Fibroblast of villous mesenchyme (primary cell): ENCODE measurements around the gene OR2B3. TPM values are rescaled to one million over a fixed set of nuclear protein-coding genes. Genes with fewer than 3 reads are reported as not detected.
"Not testable (repeated sequence)": the region's sequence is repeated elsewhere in the genome, so short reads cannot be mapped to it uniquely, and the experiment has no call there.

Source experiments
- DNase-seq: peaks from one replicate; pipeline ENCODE4 v3.0.0-alpha.2; 2010; ENCODE audit warnings: low read depth
- H3K4me3 ChIP-seq: 2 replicates; pipeline ENCODE4 v1.5.1; 2011; ENCODE audit warnings: low read depth, mild to moderate bottlenecking, low read length
- total RNA-seq: library from RNA; depleted of rRNA; stranded (reverse); fragments of >200 nt; gene quantifications from 2 replicates; pipeline ENCODE4 v1.2.3, GENCODE V29; 2012
- TF ChIP-seq, protein P1 (sequence below): IDR thresholded peaks from 2 replicates; pipeline ENCODE4 v1.5.1; 2012; ENCODE audit warnings: low read depth, mild to moderate bottlenecking, low read length; ENCODE audit not compliant: insufficient read depth

OR2B3 gene
- not detected in 2 replicates for total RNA-seq

DNA sequence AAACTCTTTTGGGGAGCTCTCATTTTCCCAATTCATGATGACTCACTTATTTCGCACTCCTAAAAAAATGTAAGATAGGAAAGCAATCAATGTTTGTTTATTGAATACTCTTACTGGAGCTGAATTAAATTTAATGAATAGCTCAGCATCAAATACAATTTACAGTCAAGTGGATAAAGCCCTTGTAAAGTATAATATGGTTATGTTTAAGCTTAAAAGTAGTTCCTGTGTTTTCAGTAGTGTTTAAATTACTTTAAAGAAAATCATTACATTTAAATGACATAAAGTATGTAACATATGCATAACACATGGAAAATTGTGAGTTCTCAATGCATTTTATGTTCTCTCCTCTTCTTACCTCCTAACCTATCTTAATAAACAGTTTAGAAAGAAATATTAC lies at the start of gene OR2B3:
Gene OR2B3, minus strand, starts transcription at position 101 of the 400 bp plus-strand sequence. Its CDS starts 65 bp downstream, at position 36.
- DNase-seq: no peak
- H3K4me3 ChIP-seq: no peak within 1 kb of the TSS
- TF ChIP-seq, protein P1, sequence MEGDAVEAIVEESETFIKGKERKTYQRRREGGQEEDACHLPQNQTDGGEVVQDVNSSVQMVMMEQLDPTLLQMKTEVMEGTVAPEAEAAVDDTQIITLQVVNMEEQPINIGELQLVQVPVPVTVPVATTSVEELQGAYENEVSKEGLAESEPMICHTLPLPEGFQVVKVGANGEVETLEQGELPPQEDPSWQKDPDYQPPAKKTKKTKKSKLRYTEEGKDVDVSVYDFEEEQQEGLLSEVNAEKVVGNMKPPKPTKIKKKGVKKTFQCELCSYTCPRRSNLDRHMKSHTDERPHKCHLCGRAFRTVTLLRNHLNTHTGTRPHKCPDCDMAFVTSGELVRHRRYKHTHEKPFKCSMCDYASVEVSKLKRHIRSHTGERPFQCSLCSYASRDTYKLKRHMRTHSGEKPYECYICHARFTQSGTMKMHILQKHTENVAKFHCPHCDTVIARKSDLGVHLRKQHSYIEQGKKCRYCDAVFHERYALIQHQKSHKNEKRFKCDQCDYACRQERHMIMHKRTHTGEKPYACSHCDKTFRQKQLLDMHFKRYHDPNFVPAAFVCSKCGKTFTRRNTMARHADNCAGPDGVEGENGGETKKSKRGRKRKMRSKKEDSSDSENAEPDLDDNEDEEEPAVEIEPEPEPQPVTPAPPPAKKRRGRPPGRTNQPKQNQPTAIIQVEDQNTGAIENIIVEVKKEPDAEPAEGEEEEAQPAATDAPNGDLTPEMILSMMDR: no peak

DNA sequence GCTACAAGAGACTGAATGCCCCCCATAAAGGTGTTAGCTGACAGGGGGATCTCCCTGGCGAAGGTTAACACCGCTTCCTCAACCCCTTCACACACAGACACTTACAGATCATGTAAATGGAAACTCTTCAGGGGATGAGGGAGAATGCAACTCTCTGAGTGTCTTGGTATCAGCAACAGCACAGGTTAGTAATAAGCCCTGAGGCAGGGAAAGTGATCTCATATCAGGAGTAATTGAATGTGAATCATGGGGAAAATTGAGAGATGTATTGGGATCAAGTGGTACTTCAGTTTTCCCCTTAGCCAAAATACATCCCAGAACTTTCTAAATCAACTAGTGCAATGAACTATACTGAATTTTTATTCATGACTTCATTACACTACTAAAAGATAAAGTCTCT lies 44.6 kb upstream of the OR2B3 start:
- DNase-seq: no peak
- no peak overlapping the region for H3K4me3 ChIP-seq
- TF ChIP-seq, protein P1: no peak

- TF ChIP-seq, protein P1: no peak
- H3K4me3 ChIP-seq: no peak overlapping the region
- no peak for DNase-seq
Observed at GRCh38 chr6:29130644-29131043, 43.5 kb upstream of the OR2B3 start.

GRCh38 chr6:29129326-29130012 lies 42.4 kb upstream of the OR2B3 start:
- no peak overlapping the region for H3K4me3 ChIP-seq
- no peak for DNase-seq
- TF ChIP-seq, protein P1: no peak

- not testable (repeated sequence) for DNase-seq, H3K4me3 ChIP-seq
Observed at GRCh38 chr6:29114964-29115363, 27.9 kb upstream of the OR2B3 start.

DNA sequence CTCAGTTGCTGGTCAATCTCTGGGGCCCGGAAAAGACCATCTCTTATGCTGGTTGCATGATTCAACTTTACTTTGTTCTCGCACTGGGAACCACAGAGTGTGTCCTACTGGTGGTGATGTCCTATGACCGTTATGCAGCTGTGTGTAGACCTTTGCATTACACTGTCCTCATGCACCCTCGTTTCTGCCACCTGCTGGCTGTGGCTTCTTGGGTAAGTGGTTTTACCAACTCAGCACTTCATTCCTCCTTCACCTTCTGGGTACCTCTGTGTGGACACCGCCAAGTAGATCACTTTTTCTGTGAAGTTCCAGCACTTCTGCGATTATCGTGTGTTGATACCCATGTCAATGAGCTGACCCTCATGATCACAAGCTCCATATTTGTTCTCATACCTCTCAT lies 25.0 kb upstream of the OR2B3 start:
- TF ChIP-seq, protein P1: no peak
- no peak for DNase-seq
- H3K4me3 ChIP-seq: no peak overlapping the region

DNA sequence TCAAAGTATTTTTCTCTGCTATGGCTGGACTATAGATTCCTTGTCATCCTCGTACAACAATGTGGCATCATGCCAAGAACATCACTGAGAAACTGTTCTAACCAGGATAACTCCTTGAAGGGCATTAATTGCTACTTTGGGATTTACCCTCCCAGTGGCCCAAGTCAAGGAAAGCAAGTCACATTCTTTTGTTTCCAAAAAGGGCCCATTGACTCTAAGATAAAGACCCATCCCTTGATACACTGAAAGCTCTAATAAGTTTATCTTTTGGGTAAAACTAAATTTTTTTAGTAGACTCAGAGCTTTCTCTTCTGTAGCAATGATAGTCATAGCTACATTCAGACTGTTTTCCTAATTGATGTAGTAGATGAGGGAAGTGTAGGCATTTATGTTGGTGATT lies 20.6 kb upstream of the OR2B3 start, which contains the start of gene OR2J3:
Gene OR2J3, plus strand, starts transcription at position 301 of the 400 bp plus-strand sequence. CDS start 3,833 bp downstream, outside the sequence.
- TF ChIP-seq, protein P1: no peak
- H3K4me3 ChIP-seq: no peak within 1 kb of the TSS
- DNase-seq: no peak
